Stimulated activated CD8-positive, alpha-beta memory T cell treated with anti-CD3 and anti-CD28 coated beads, Interleukin-4, amount 100 ng/mL, for 48 hours (primary cell): ENCODE results near the gene EPHB6.

Experiments
- DNase-seq: peaks from one replicate; pipeline ENCODE4 v3.0.0-alpha.2; 2020

Gene EPHB6, protein sequence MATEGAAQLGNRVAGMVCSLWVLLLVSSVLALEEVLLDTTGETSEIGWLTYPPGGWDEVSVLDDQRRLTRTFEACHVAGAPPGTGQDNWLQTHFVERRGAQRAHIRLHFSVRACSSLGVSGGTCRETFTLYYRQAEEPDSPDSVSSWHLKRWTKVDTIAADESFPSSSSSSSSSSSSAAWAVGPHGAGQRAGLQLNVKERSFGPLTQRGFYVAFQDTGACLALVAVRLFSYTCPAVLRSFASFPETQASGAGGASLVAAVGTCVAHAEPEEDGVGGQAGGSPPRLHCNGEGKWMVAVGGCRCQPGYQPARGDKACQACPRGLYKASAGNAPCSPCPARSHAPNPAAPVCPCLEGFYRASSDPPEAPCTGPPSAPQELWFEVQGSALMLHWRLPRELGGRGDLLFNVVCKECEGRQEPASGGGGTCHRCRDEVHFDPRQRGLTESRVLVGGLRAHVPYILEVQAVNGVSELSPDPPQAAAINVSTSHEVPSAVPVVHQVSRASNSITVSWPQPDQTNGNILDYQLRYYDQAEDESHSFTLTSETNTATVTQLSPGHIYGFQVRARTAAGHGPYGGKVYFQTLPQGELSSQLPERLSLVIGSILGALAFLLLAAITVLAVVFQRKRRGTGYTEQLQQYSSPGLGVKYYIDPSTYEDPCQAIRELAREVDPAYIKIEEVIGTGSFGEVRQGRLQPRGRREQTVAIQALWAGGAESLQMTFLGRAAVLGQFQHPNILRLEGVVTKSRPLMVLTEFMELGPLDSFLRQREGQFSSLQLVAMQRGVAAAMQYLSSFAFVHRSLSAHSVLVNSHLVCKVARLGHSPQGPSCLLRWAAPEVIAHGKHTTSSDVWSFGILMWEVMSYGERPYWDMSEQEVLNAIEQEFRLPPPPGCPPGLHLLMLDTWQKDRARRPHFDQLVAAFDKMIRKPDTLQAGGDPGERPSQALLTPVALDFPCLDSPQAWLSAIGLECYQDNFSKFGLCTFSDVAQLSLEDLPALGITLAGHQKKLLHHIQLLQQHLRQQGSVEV

DNA sequence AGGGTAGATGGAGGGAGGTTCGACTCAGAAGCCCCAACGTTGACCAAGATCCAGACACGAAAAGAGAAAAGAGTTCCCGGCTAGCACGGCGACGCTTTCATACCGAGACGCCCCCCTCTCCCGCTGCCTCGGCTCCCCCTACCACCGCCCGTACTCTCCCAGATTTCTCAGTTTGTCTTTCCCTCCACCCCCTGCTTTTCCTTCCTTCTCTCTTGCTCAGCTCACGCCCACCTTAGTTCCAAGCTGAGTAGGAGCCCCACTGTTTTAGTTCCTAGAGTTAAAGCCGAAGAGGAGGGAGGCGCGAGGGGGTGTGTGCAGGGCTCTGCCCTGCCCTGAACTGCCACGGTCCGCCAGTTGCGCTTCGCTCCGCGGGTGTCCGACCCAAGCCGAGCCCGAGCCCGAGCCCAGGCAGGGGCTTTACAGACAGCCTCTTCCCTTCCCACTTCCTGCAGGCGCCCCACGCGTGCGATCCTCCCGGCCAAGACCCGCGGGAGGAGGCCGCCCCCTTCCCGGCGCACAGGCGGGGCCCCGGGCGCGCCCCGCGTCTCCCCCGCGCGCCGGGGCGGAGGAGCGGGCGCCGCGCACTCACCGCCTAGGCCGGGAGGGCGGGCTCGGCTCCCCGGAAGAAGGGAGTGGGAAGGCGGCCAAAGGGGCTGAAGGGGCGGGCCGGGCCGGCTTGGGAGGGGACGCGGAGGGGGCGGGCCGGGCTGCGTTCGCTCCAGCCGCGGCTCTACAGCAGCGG, at the start of gene EPHB6:
TSS of gene EPHB6 (plus strand) at position 705 of the 742 bp plus-strand sequence. CDS start 8,152 bp downstream, outside the sequence.
- DNase-seq, result peak; percentile 73

DNA sequence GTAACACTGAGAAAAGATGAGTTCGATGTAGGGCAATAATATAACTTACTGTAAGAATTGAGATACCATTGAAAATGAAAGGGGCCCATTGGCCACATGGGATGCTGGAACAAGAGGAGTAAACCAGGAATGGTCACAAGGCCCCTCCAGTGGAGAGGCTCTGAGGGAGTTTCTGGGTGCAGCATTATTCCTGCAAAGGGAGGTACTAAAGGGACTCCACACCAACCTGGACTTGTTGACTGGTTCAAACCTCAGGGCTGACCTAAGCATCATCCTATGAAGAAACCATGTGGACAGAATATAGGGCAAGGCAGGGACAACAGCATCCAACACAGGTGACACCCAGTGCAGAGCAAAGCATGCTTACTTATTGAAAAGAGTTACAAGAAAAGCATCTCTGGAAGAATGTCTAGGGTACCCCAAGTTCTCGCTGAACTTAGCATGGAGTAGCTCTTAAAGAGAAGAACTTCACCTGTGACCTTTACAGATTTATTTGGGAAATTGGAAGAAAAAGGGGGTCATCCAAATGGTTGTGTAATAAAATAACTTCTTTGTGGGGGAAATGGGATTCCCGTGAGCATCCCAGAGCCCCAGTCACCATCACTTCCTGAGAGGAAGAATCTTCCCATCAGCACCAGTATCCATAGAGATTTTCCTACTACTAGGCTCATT, 49.4 kb upstream of the EPHB6 start:
- DNase-seq, result no peak

GRCh38 chr7:142806022-142806356, 48.9 kb upstream of the EPHB6 start:
- DNase-seq, result no peak

DNA sequence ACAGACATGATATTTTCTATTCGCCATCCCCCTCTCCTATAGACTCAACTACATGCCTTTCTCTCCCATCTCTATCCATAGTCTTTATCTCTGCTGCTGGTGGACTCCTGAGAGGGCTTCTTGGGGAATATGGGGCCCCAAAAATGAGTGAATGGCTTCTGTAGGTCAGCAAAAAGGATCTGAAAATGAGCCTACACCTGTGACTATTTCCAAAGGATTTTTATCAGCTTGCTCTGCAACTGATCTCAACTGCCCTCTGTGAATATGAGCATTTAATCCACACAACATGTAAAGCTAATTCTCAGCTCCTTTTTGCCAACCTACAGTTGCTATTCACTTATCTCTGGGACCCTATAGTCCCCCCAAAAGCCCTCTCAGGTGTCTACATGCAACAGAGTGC, 47.9 kb upstream of the EPHB6 start:
- no peak for DNase-seq

- peak; percentile 59 for DNase-seq
These were observed 46.9 kb upstream of the EPHB6 start for GRCh38 chr7:142807855-142808460.

GRCh38 chr7:142808461-142808801, 46.4 kb upstream of the EPHB6 start:
- no peak for DNase-seq

- peak; percentile 95 for DNase-seq
These were observed 45.9 kb upstream of the EPHB6 start for GRCh38 chr7:142808802-142809583.

GRCh38 chr7:142809671-142810070, 45.2 kb upstream of the EPHB6 start:
- peak; percentile 37 for DNase-seq

- DNase-seq, result no peak
These were observed 43.6 kb upstream of the EPHB6 start for GRCh38 chr7:142811154-142811737.

GRCh38 chr7:142812437-142813215, 42.2 kb upstream of the EPHB6 start:
- no peak for DNase-seq

DNA sequence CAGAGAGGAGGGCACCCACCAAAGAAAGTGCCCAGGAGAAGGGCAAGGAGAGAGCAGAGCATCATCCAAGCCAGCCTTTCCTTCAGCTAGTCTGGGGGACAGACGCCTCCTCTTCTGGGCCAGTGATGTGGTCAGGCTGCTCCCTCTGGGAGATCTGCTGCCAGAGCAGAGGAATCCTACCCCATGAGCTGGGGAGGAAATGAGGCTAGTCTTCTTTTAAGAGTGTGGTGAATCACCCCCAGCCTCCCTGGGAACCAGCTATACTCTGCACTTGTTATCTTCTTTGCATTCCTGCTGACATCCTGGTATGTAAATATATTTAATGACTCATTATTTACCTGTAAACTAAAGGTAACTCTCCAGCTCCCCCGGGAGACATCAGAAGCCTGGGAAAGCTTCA, 41.6 kb upstream of the EPHB6 start:
- no peak for DNase-seq

GRCh38 chr7:142813699-142814098, 41.2 kb upstream of the EPHB6 start:
- DNase-seq, result no peak

- no peak for DNase-seq
These were observed 40.4 kb upstream of the EPHB6 start for GRCh38 chr7:142814451-142814850.

GRCh38 chr7:142815134-142815533, 39.7 kb upstream of the EPHB6 start:
- no peak for DNase-seq

GRCh38 chr7:142817506-142817905, 37.4 kb upstream of the EPHB6 start:
- no peak for DNase-seq

DNA sequence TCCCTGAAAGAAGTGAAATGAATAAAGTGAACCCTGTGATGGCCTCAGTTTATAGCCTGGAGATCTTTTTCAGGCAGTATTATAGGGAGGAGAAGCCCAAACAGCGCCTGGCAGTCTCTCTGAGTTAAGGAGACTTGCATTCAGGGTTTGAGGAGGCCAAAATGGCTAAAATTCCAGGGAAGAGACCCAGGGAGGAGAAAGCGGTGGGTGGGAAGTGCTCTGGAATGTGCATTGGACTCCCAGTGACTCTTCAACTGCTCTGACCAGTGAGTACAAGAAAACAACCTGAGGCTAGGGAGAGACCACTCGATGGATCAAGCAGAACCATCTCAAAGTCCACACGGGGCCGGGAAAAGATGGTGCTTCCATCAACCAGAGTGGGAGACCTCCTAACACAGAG, 35.3 kb upstream of the EPHB6 start:
- no peak for DNase-seq

DNA sequence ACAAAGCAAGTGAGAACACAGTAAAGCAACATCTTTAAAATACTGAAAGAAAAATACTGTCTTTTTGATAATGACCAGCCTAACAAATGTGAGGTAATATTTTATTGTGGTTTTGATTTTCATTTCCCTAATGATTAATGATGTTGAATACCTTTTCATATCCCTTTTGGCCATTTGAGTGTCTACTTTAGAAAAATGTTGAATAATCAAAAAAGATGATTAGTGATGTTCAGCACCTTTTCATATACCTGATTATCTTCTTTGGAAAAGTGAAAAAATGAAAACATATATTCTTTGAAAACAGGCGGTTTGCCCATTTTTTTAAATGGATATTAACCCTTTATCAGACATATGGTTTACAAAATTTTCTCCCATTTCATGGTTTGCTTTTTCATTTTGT, 32.2 kb upstream of the EPHB6 start:
- no peak for DNase-seq

DNA sequence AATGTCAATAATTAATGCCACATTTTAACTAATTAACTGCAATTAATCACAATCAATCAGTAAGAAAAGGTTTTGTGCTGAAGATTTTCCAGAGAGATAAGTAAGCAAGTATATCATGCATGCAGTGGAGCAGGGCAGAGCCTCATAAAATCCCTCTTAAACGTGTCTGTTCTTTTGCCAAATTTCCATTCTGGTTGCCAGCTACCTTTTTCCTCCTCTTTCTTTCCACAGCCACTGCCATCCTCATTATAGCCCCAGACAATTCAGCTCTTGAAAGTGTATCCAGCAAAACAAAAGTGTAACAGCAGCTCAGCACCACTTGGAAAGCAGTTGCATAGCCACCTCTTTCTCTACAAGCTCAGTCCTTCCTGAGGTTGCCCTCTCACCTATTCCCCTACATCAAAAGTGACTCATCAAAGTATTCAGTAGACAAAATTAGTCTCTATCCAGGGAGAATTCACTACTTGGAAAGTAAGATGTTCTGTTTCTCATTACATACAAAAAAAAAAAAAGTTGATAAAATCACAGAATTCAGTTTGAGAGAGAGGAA, 26.9 kb upstream of the EPHB6 start:
- DNase-seq, result no peak

DNA sequence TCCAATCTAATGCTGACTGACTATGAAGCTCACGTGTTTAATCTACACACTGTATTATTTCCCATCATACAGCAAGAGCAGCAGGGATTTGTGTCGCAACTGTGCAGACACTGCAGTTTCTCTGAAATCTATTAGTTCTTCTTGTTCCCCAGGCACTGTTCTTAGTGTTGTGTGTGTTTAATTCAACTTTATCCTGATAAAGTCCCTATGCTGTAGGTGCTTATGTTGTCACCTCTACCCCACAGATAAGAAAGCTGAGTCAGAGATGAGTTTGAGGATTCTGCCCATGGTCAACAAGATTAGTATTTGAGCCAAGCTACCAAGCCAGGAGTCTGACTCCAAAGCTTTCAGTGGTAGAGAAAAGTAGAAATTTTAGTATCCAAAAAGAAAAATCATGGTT, 22.5 kb upstream of the EPHB6 start:
- DNase-seq, result no peak
